GM18526 (cell line): ENCODE data around the gene SH3GLB1.

ENCODE experiments used
- POLR2A ChIP-seq: IDR thresholded peaks from 3 replicates; pipeline ENCODE4 v1.6.1; 2011; ENCODE audit not compliant: insufficient read length; ENCODE audit errors: extremely low read depth

SH3GLB1 gene

DNA sequence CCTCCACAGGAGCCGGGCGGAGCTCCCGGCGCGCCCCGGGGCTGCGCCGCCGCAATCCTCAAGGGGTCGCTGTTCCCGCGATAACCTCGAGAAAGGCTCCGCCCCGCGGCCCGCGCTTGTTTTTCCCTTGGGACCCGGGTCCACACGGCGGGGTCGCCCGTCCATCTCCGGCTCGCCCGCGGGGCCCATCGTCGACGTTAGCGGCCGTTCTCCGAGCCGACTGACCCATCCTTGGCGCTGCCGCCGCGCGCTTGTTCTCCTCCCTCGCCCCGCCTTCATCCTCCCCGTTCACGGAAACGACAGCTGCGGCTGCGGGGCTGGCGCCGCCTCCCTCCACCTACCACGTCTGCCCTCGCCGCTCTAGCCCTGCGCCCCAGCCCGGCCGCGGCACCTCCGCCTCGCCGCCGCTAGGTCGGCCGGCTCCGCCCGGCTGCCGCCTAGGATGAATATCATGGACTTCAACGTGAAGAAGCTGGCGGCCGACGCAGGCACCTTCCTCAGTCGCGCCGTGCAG lies at the start of gene SH3GLB1:
SH3GLB1 (plus strand) TSS at position 119 of the 514 bp plus-strand sequence; CDS start at position 443, 324 bp downstream.
- TF ChIP-seq POLR2A = peak; percentile 71

GRCh38 chr1:86666368-86666767 lies 38.0 kb upstream of the SH3GLB1 start:
- no peak for TF ChIP-seq POLR2A

DNA sequence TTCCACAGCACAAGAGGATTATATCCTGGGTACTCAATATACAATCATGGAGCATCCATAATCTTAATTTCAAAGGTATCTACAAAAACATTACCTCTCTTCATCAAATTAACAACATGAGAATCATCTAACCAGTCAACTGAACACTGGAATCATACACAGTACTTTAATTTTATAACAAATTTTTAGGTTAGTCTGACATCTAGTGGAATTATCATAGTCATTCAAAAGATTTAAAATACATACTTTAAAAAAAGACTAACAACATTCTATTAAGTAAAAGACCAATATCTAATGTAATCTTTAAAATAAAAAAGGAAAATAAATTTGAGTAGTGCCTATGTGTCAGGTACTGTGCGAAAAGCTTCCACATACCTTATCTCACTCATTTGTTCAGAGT lies 16.8 kb upstream of the SH3GLB1 start:
- no peak for TF ChIP-seq POLR2A

DNA sequence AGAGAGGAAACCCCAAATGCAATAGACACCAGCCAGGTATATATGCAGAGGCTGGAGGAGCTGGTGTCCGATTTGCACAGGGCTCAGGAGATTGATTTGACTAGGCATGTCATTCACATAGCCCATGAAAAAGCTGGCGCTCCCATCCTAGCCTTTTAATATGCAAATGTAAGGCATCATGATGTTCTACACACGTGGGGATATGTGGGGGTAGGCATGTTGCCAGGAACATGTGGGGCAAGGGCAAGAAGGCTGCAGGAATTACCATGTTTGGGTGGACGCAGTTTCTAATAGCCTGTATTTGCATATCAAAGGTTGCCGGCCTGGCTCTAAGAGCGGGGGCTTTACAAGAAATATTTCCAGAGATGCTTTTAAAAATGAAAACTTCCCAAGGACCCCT lies 11.7 kb upstream of the SH3GLB1 start:
- no peak for TF ChIP-seq POLR2A

DNA sequence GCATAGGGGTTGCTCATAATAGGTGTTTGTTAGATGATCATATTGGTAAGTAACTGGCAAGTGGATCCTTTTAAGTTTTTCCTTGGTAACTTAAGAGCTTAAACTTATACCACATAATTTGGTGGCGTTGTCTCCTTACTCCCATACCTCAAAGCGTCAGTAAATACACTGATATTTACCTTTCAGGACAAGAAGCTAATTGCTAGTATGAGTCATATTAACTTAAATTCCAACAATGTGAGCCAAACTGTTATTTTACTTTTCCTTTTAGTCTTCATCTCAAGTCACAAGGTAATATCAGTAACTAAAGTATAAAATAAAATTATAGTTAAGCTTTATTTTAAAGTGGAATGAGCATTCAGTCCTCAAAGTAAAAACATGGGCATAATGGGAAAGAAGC lies 9.0 kb upstream of the SH3GLB1 start:
- TF ChIP-seq POLR2A = no peak

GRCh38 chr1:86696522-86696921 lies 7.9 kb upstream of the SH3GLB1 start:
- no peak for TF ChIP-seq POLR2A

DNA sequence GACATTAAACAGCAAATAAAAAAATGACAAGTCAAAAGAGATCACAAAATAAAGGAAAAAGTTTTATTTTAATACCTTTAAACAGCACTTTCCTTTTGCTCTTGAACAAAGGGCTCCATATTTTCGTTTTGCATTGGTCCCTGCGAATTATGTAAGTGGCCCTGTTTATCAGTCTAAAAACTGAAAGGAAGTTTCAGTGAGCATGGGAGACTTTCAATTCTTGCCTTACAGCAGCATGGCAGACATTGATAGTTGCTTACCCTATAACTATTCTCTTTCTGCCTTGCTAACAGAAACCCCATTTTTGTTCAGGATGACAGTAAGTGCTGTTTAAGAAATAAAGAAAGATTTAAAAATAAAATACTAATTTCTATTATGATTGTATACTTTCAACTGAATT lies 5.2 kb upstream of the SH3GLB1 start:
- TF ChIP-seq POLR2A = no peak

- TF ChIP-seq POLR2A = no peak
Measured at GRCh38 chr1:86701731-86702130, 2.6 kb upstream of the SH3GLB1 start.

- TF ChIP-seq POLR2A = no peak
Measured at GRCh38 chr1:86703696-86704457, 499 bp upstream of the SH3GLB1 start.

GRCh38 chr1:86704972-86705664 lies 742 bp downstream of the SH3GLB1 start:
- TF ChIP-seq POLR2A = no peak

DNA sequence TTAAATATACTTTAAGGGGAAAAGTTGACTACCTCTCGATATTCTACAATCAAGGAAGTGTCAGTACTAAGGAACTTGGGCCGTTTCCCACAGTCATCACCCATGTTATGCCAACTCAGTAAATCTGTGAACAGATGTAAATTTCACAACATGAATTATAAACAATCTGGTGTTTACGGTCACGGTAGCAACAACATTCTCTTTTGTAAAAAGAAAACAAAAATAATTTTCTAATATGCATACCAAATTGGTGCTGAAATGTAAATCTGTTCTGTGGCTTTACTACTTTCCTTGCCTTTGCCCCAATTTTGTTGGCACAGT lies 1.2 kb downstream of the SH3GLB1 start:
- TF ChIP-seq POLR2A = no peak

- no peak for TF ChIP-seq POLR2A
Measured at GRCh38 chr1:86706018-86706635, 1.8 kb downstream of the SH3GLB1 start.

- TF ChIP-seq POLR2A = no peak
Measured at GRCh38 chr1:86708920-86709319, 4.5 kb downstream of the SH3GLB1 start.

GRCh38 chr1:86712088-86712860 lies 7.9 kb downstream of the SH3GLB1 start:
- no peak for TF ChIP-seq POLR2A

DNA sequence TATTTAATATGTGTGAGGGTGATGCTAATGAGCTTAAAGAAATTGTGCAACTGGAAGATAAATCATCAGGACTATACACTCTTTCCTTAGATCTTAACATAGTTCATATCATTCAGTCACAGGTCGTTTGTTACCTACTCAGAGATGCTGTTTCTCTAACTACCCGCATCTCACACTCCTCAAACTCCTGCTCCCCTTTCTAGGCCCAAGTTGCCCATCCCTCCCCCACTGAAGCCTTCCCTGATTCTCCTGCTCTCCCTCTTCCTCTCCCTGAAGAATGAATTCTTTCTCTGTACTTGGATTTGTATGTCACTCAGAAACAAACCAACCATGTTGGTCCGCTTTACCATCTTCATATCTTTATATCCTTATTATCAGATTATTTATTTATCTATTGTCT lies 9.1 kb downstream of the SH3GLB1 start:
- no peak for TF ChIP-seq POLR2A
